Ammon's horn (tissue), 1 donor: ENCODE measurements around the gene RAB3D.
"Not testable (repeated sequence)": the region's sequence is repeated elsewhere in the genome, so short reads cannot be mapped to it uniquely, and the experiment has no call there.

Experiments
- DNase-seq: peaks from one replicate; pipeline ENCODE4 v3.0.0-alpha.2; 2016; ENCODE audit warnings: low spot score

The RAB3D gene

GRCh38 chr19:11365557-11366117 is 26.2 kb upstream of the RAB3D start:
- DNase-seq = peak; percentile 65

DNA sequence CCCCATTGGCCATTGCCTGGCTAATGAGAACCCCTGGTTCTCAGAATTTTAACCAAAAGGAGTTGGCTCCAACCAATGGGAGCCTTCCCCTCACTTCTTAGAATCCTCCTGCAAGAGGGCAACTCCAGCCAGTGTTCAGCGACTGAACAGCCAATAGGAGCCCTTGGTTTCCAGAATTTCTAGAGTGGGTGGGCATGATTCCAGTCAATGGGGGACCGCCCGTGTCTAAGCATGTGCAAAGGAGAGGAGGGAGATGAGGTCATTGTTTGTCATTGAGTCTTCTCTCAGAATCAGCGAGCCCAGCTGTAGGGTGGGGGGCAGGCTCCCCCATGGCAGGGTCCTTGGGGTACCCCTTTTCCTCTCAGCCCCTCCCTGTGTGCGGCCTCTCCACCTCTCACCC is 25.5 kb upstream of the RAB3D start:
- peak; percentile 63 for DNase-seq

GRCh38 chr19:11364296-11364904 is 24.9 kb upstream of the RAB3D start:
- DNase-seq = no peak

DNA sequence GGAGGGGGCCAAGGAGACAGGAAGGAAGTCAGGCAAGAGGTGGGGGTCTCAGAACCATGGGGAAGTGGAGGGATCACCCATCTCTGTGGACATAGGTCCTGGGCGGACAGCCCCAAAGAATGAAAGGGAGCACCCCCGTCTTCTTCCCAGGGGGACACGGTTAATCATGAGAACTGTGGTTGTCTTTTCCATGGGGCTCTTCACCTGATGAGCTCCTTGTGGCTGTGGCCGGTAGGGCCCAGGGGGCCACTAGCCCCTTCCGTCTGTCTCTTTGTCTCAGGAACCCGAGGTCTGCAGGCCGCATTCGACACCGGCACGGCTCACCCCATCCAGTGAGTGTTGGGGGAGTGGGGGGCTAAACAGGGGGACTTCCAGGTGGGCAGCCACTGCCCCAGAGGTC is 24.4 kb upstream of the RAB3D start:
- no peak for DNase-seq

GRCh38 chr19:11361771-11362731 is 22.6 kb upstream of the RAB3D start:
- DNase-seq = no peak

DNA sequence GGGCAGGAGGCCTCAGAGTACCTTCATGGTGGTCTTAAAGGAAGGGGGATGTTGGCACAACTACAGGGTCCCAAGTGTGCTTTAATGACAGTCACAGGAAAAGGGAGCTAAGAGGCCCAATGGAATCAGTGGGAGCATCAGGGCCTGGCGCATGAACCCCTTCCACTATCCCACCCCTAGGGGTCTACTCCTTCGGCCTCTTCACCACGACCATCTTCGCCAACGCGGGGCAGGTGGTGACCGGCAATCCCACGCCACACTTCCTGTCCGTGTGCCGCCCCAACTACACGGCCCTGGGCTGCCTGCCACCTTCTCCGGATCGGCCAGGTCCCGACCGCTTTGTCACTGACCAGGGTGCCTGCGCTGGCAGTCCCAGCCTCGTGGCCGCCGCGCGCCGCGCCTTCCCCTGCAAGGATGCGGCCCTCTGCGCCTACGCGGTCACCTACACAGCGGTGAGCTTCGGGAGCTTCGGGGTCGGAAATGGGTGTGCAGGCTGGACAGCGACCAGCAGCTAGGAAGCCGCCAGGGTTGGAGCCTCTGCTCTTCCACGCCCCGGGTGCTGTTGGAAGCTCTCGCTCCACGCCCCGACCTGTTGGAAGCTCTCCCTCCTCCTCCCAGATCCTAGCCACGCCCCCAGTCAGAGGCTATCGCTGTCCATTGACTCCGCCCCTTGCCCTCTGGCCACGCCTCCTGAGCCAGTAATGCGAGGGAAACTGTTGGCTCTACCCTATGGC is 21.7 kb upstream of the RAB3D start:
- DNase-seq = no peak

GRCh38 chr19:11359421-11359820 is 20.0 kb upstream of the RAB3D start:
- no peak for DNase-seq

DNA sequence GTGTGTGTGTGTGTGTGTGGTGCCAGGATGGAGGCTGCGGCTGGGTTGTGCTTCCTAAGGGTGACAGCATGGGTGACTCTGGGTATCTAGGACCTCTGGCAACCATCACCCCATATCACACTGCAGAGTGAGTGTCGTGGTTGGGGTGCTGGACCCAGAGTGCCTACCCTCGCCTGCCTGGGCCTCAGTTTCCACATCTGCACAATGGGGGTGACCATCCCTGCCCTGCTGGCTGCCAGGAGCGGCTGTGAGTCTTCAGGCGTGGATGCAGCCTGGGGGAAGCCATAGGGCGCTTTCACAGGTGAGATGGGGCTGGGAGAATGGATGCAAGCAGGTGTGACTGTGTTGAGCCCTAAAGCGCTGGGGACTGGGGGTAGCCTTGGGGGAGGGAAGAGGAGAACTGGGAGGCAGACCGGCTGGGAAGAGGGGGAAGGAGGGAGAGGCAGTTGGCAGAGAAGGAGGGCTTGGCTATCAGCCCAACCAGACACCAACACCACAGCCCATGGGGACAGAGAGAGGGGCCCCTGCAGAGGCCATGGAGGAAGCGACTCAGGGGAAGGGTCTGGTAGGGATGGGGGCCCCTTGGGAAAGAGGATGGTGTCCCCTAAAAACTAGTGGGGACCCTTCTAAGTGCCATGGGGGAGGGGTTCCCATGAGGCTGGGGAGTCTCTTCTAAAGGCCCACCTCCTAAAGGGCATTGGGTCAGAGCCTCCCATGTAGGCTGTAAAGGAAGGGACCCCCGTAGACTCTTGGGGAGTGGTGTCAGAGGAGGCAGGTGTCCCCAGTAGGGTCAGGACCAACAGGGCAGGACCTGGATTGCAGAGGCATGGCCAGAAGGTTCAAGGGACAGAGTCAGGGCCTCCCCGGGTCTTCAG is 17.5 kb upstream of the RAB3D start:
- DNase-seq = no peak

- DNase-seq = no peak
These were observed 16.6 kb upstream of the RAB3D start for GRCh38 chr19:11356074-11356397.

DNA sequence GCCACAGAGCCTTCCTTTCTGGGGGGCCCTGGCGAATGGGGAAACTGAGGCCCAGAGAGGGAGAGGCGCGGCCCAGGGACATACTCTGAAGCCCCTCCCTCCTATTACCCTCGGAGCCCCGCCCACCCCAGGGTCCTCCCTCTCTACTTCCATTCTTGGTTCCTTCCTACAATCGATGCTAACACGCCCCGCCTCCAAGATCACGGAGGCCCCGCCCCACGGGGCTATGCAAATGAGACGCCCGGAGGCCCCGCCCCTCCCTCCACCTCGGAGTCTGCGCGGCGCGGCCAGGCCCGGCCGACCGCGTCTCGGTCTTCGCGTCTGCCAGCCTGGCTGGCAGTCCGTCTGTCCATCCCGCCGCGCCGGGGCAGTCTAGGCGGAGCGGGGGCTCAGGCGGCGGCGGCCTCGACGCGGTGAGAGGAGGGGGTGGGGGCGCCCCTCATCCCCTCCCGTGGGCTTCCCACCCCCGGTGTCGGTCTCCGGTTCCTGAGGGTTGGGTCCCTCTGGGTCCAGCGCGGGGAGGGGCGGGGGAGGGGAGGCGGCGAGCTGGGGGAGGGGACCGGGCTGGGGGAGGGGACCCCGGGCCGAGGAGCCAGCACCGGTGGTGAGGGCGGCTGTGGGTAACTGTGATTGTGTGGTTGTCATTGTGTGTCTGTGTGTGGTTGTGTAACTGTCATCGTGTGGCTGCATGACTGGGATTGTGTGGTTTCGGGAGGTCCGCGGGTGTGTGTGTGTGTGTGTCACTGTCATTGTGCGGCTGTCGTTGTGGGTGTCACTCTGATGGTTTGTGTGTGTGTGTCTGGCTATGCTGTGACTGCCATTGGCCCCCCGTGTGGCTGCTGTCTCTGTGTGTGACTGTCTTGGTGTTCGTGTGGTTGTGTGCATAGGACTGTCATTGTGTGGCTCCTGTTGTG is 16.0 kb upstream of the RAB3D start, which contains the start of gene PLPPR2:
Gene PLPPR2, plus strand, starts transcription at position 273 of the 914 bp plus-strand sequence. CDS start 2,242 bp downstream, outside the sequence.
- DNase-seq = peak; percentile 94

DNA sequence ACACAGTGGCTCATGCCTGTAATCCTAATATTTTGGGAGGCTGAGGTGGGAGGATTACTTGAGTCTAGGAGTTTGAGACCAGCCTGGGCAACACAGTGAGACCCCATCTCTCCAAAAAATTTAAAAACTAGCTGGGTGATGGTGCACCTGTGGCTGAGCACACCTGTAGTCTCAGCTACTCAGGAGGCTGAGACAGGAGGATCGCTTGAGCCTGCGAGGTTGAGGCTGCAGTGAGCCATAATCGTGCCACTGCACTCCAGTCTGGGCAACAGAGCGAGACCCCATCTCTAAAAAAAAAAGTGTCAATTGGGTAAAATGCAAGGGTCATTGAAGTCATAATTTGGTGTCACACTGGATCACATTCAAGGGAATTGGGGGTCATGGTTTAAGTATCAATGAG is 14.6 kb upstream of the RAB3D start:
- DNase-seq = not testable (repeated sequence)

GRCh38 chr19:11349171-11349570 is 9.7 kb upstream of the RAB3D start:
- DNase-seq = no peak

DNA sequence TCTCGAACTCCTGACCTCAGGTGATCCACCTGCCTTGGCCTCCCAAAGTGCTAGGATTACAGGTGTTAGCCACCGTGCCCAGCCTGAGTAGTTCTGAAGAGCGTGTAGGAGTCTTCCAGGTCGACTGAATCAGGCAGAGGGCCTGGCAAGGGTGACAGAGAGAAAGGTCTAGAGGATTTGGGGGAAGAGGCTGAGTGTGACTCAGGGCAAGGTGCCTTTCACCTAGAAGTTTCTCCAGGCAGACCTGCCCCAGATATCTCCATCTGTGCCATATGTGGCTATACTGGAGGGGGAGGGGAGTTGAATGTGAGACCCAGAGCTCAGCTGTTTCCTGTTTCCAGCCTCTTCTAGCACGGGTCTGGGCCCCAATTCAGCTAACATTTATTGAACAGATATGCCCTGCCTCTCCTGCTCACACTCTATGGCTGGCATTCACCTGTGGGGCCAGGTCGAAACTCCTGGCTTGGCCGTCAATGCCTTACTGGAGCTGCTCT is 8.1 kb upstream of the RAB3D start:
- DNase-seq = no peak

GRCh38 chr19:11346104-11346940 is 6.9 kb upstream of the RAB3D start, which contains the start of the genes CCDC159 and TMEM205:
TSS of gene CCDC159 (plus strand) at chr19:11346519. CDS start at chr19:11346607, 88 bp downstream.
TSS of gene TMEM205 (minus strand) at chr19:11346268. CDS start at chr19:11345619, 649 bp downstream.
- peak; percentile 98 for DNase-seq

DNA sequence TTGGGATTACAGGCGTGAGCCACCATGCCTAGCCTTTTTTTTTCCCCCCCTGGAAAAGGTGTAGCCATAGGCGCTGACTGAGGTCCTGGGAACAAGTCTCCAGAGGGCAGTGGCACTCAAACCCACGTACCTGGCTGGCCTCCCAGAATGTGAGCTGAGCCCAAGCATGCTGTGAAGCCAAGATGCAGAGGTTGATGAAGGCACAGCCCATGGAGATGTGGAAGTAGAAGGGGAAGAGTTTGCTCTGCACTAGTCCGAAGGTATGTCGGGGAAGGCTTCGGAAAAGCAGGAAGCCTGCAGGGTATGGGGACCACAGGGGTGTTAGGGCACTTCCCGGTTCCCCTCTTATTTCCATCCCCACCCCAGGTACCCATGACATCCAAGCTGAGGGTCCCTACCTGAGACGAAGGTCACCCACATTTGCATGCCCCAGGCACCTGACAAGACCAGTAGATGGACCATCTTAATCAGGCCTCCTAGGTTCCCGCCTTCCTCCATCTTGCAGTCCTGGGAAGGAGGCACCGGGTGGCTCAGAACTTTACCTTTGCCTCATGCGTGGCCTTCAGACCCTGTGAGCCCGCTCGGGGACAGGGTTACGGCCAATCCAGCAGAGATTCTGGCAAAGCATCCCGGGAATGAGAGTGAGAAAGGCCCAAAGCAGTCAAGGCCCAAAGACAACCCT is 5.8 kb upstream of the RAB3D start:
- DNase-seq = no peak

- DNase-seq = no peak
These were observed 3.0 kb upstream of the RAB3D start for GRCh38 chr19:11342429-11342828.

DNA sequence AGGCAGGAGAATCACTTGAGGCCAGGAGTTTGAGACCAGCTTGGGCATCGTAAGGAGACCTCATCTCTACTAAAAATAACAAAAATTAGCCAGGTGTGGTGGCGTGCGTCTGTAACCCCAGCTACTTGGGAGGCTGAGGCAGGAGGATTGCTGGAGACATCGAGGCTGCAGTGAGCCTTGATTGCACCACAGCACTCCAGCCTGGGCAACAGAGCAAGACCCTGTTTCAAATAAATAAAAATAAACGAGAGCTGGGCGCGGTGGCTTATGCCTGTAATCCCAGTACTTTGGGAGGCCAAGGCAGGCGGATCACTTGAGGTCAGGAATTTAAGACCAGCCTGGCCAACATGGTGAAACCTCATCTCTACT is 626 bp upstream of the RAB3D start:
- DNase-seq = not testable (repeated sequence)

GRCh38 chr19:11338569-11339253 is 746 bp downstream of the RAB3D start:
- no peak for DNase-seq
